ENCODE measurements around the gene ZBTB7B.

ZBTB7B gene

GRCh38 chr1:155018617-155019348, 16.2 kb downstream of the ZBTB7B start:
- Mint-ChIP-seq H3K27me3 (ENCODE audit: low read depth) (peaks cover 5% of the 10 kb centered on the region), H3K4me1 (peaks cover 13% of the 10 kb centered on the region), H3K9me3 (no peaks in the 10 kb centered on the region), H3K4me3 (peak overlapping the region in 2 of 3 experiments; percentile 61 to 70), H3K36me3 (ENCODE audit: low read depth) (no peaks in the 10 kb centered on the region), H3K27ac (peak overlapping the region; percentile 1 to 90 (median 54))
- TF ChIP-seq CTCF (IDR thresholded peaks at IDR 0.05; ENCODE audit: unreplicated experiment in 3 of 3) = no peak

- Mint-ChIP-seq H3K4me1 (peaks cover 13% of the 10 kb centered on the region), H3K27me3 (ENCODE audit: low read depth) (peaks cover 11% of the 10 kb centered on the region), H3K9me3 (no peaks in the 10 kb centered on the region), H3K4me3 (peak overlapping the region; percentile 44 to 70 (median 61)), H3K36me3 (ENCODE audit: low read depth) (no peaks in the 10 kb centered on the region), H3K27ac (peak overlapping the region; percentile 1 to 90 (median 54))
- no peak for TF ChIP-seq CTCF (IDR thresholded peaks at IDR 0.05; ENCODE audit: unreplicated experiment in 3 of 3)
Observed at GRCh38 chr1:155019377-155020245, 17.0 kb downstream of the ZBTB7B start.

GRCh38 chr1:155022136-155022926, 19.7 kb downstream of the ZBTB7B start:
- Mint-ChIP-seq H3K9me3 (no peaks in the 10 kb centered on the region), H3K36me3 (ENCODE audit: low read depth) (no peaks in the 10 kb centered on the region), H3K27ac (peak overlapping the region in 1 of 3 experiments; percentile 37), H3K27me3 (ENCODE audit: low read depth) (peaks cover 11% of the 10 kb centered on the region), H3K4me1 (peaks cover 13% of the 10 kb centered on the region), H3K4me3 (no peak overlapping the region)
- no peak for TF ChIP-seq CTCF (IDR thresholded peaks at IDR 0.05; ENCODE audit: unreplicated experiment in 3 of 3)

- Mint-ChIP-seq H3K27me3 (ENCODE audit: low read depth) (peaks cover 11% of the 10 kb centered on the region), H3K4me3 (no peak overlapping the region), H3K9me3 (no peaks in the 10 kb centered on the region), H3K27ac (peak overlapping the region in 1 of 3 experiments; percentile 29), H3K36me3 (ENCODE audit: low read depth) (no peaks in the 10 kb centered on the region), H3K4me1 (peaks cover 13% of the 10 kb centered on the region)
- no peak for TF ChIP-seq CTCF (IDR thresholded peaks at IDR 0.05; ENCODE audit: unreplicated experiment in 3 of 3)
Observed at GRCh38 chr1:155022927-155023236, 20.3 kb downstream of the ZBTB7B start.

- H3K9me3 Mint-ChIP-seq = no peaks in the 10 kb centered on the region
- no peak overlapping the region for H3K4me3 Mint-ChIP-seq
- TF ChIP-seq CTCF (IDR thresholded peaks at IDR 0.05; ENCODE audit: unreplicated experiment in 3 of 3) = no peak
- peaks cover 11% of the 10 kb centered on the region for H3K27me3 Mint-ChIP-seq (ENCODE audit: low read depth)
- H3K4me1 Mint-ChIP-seq = peaks cover 13% of the 10 kb centered on the region
- H3K27ac Mint-ChIP-seq = no peak overlapping the region
- no peaks in the 10 kb centered on the region for H3K36me3 Mint-ChIP-seq (ENCODE audit: low read depth)
Observed at GRCh38 chr1:155023627-155024026, 21.0 kb downstream of the ZBTB7B start.

Measured in nephron (organoid).